HEK293T (cell line): ENCODE data around the gene RFX4.
"Not testable (repeated sequence)": the region's sequence is repeated elsewhere in the genome, so short reads cannot be mapped to it uniquely, and the experiment has no call there.

ENCODE experiments used
- CTCF ChIA-PET: fragments of 350-600 bp; formaldehyde crosslinking; extraction: SDS; loops from one replicate; lab custom pipeline; 2021; ENCODE audit warnings: antibody characterized with exemption, inconsistent platforms; lab: Yijun Ruan, JAX
- POLR2A ChIA-PET: fragments of 350-600 bp; formaldehyde crosslinking; extraction: SDS; loops from one replicate; lab custom pipeline; 2020; ENCODE audit warnings: antibody characterized with exemption, inconsistent platforms; lab: Yijun Ruan, JAX
- DNase-seq: peaks from one replicate; pipeline ENCODE4 v3.0.0; 2012; ENCODE audit warnings: mixed read lengths; ENCODE audit errors: extremely low spot score
- ARNT ChIP-seq: fragments of 450-650 bp; IDR thresholded peaks from 2 replicates; pipeline ENCODE4 v1.6.1; 2017; ENCODE audit warnings: mild to moderate bottlenecking
- BHLHE40 ChIP-seq: fragments of 450-650 bp; IDR thresholded peaks from 2 replicates; pipeline ENCODE4 v1.6.1; 2016; ENCODE audit warnings: mild to moderate bottlenecking, moderate library complexity, borderline replicate concordance
- CTBP1 ChIP-seq: fragments of 450-650 bp; IDR thresholded peaks from 2 replicates; pipeline ENCODE4 v1.6.1; 2016; ENCODE audit warnings: borderline replicate concordance
- ELF4 ChIP-seq: fragments of 450-650 bp; IDR thresholded peaks from 2 replicates; pipeline ENCODE4 v1.6.1; 2017; ENCODE audit warnings: antibody characterized with exemption
- FOXA1 ChIP-seq: fragments of 450-650 bp; IDR thresholded peaks from 2 replicates; pipeline ENCODE4 v1.6.1; 2016; ENCODE audit warnings: mild to moderate bottlenecking
- FOXK2 ChIP-seq: fragments of 450-650 bp; IDR thresholded peaks from 2 replicates; pipeline ENCODE4 v1.6.1; 2016; ENCODE audit warnings: mild to moderate bottlenecking
- FOXM1 ChIP-seq: fragments of 450-650 bp; IDR thresholded peaks from 2 replicates; pipeline ENCODE4 v1.6.1; 2017; ENCODE audit warnings: mild to moderate bottlenecking, borderline replicate concordance
- HDGF ChIP-seq: fragments of 450-650 bp; IDR thresholded peaks from 2 replicates; pipeline ENCODE4 v1.6.1; 2017; ENCODE audit warnings: antibody characterized with exemption, borderline replicate concordance
- L3MBTL2 ChIP-seq: fragments of 450-650 bp; conservative IDR thresholded peaks from 2 replicates; pipeline ENCODE4 v1.6.1; 2016; ENCODE audit warnings: mild to moderate bottlenecking
- LEF1 ChIP-seq: fragments of 450-650 bp; IDR thresholded peaks from 2 replicates; pipeline ENCODE4 v1.6.1; 2017; ENCODE audit warnings: mild to moderate bottlenecking, borderline replicate concordance
- NFRKB ChIP-seq: fragments of 450-650 bp; IDR thresholded peaks from 2 replicates; pipeline ENCODE4 v1.6.1; 2016; ENCODE audit warnings: mild to moderate bottlenecking, moderate library complexity
- SP1 ChIP-seq: fragments of 450-650 bp; IDR thresholded peaks from 2 replicates; pipeline ENCODE4 v1.6.1; 2017
- SUZ12 ChIP-seq: fragments of 450-650 bp; IDR thresholded peaks from 2 replicates; pipeline ENCODE4 v1.6.1; 2016; ENCODE audit warnings: mild to moderate bottlenecking
- TARDBP ChIP-seq: fragments of 450-650 bp; IDR thresholded peaks from 2 replicates; pipeline ENCODE4 v1.6.1; 2016
- ZNF384 ChIP-seq: fragments of 450-650 bp; IDR thresholded peaks from 2 replicates; pipeline ENCODE4 v1.6.1; 2016
- TF ChIP-seq, protein P1 (sequence below): fragments of 450-650 bp; IDR thresholded peaks from 2 replicates; pipeline ENCODE4 v1.6.1; 2016

Gene RFX4

DNA sequence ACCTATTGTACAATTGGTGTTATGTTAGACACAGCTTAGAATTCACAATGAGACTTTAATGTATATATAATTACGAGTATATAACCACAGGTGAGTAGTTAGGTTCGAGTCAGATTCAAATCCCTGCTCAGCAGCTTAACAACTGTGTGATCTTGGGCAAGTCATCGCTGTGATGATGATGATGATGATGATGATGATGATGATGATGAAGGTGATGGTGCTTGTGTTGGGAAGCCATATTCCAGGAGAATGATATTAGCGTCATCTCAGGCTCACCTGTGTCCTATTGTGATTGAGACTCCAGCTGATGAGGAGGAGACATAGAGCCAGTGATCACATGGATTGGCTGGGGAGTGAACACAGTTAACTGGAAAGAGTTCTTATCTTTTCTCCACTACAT lies 16.5 kb downstream of the RFX4 start:
- TF ChIP-seq ELF4 (no peak), HDGF (no peak), L3MBTL2 (no peak), FOXA1 (no peak), FOXM1 (no peak), TARDBP (no peak), FOXK2 (no peak), CTBP1 (no peak), SP1 (no peak), SUZ12 (no peak), NFRKB (no peak), LEF1 (no peak)
- TF ChIP-seq, protein P1, sequence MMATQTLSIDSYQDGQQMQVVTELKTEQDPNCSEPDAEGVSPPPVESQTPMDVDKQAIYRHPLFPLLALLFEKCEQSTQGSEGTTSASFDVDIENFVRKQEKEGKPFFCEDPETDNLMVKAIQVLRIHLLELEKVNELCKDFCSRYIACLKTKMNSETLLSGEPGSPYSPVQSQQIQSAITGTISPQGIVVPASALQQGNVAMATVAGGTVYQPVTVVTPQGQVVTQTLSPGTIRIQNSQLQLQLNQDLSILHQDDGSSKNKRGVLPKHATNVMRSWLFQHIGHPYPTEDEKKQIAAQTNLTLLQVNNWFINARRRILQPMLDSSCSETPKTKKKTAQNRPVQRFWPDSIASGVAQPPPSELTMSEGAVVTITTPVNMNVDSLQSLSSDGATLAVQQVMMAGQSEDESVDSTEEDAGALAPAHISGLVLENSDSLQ: no peak
- ChIA-PET POLR2A (no interaction called here), CTCF (no interaction called here)
- no peak for DNase-seq

DNA sequence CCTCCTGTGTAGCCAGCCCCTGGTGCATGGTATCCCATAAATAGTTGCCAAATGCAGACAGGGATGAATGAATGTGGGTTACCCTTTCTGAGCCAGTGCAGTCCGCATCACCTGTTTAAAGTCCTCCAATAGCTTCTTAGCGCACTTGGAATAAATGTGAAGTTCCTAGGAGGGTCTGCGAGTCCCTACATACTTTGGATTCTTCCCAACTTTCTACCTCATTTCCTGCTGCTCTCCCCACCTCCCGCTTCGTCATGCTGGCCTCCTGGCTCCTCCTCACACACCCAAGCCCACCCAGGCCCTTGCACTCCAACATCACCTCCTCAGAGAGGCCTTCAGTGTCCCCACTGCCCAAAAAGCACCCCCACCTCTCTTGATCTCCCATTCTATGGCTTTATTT lies 17.7 kb downstream of the RFX4 start:
- TF ChIP-seq ELF4 (no peak), ARNT (no peak), SP1 (no peak), BHLHE40 (no peak), FOXK2 (no peak), CTBP1 (no peak), NFRKB (no peak), TARDBP (no peak), LEF1 (no peak), L3MBTL2 (no peak)
- TF ChIP-seq, protein P1: no peak
- no peak for DNase-seq
- ChIA-PET POLR2A (no interaction called here), CTCF (interaction anchor here (0.8 kb wide), 1 partner anchor 241 kb away, joined by 3 read pairs; no protein-coding TSS in a partner anchor)

GRCh38 chr12:106601031-106601430 lies 18.2 kb downstream of the RFX4 start:
- DNase-seq: peak; percentile 22
- ChIA-PET CTCF (no interaction called here), POLR2A (no interaction called here)
- TF ChIP-seq NFRKB (no peak), FOXK2 (no peak), ARNT (no peak), BHLHE40 (no peak), HDGF (no peak), FOXA1 (no peak), L3MBTL2 (no peak), CTBP1 (no peak)
- TF ChIP-seq, protein P1: no peak

DNA sequence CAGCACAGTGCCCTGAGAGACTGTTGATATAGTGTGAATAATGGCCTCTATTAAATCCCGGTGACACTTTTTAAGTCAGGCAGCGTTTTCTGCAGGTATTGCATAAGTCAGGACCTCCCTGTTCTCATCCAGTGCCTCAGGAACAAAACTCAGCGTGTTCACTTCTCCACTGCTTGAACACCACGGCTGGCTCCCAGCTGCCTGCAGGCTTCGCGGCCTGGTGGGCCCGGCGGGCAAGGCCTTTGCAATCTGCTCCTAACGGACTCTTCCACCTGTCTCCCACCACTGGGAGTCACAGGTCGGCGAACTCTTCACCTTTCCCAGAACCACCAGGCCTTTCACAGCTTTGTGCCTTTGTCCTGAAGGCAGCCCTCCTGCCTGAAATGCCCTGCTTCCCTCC lies 18.7 kb downstream of the RFX4 start:
- POLR2A ChIA-PET: no interaction called here
- TF ChIP-seq ZNF384 (no peak), SP1 (no peak), SUZ12 (no peak), BHLHE40 (no peak), TARDBP (no peak), FOXA1 (no peak)
- CTCF ChIA-PET: no interaction called here
- no peak for DNase-seq

DNA sequence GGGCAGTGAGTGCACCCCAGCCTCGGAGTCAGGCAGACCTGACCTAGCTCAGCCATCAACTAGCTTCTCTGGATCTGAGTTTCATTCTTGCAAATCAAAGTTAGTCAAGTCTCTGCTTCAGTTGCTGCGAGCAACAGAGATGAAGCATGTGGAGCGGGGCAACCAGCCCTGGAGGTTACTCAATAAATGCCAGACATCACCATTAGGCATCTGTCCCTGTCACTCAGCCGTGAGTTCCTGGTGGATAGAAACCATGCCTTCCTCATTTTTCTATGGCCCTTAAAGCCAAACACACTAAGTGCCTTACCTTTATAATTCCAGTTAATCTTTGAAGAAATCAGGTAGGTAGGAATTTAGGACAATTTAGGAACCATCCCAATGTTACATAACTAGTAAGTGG lies 19.3 kb downstream of the RFX4 start:
- ChIA-PET CTCF (no interaction called here), POLR2A (no interaction called here)
- TF ChIP-seq SP1 (no peak), HDGF (no peak), FOXK2 (no peak), ZNF384 (no peak), ARNT (no peak), FOXA1 (no peak), BHLHE40 (no peak), NFRKB (no peak), TARDBP (no peak), CTBP1 (no peak), ELF4 (no peak), FOXM1 (no peak), SUZ12 (no peak)
- TF ChIP-seq, protein P1: no peak
- DNase-seq: no peak

GRCh38 chr12:106605254-106605653 lies 22.4 kb downstream of the RFX4 start:
- POLR2A ChIA-PET: no interaction called here
- DNase-seq: no peak
- TF ChIP-seq ZNF384: no peak
- no peak for TF ChIP-seq HDGF
- TF ChIP-seq SP1: no peak
- no peak for TF ChIP-seq FOXK2
- TF ChIP-seq NFRKB: no peak
- no peak for TF ChIP-seq BHLHE40
- no peak for TF ChIP-seq SUZ12
- TF ChIP-seq FOXM1: no peak
- no peak for TF ChIP-seq TARDBP
- TF ChIP-seq CTBP1: no peak
- no peak for TF ChIP-seq FOXA1
- TF ChIP-seq ARNT: no peak
- TF ChIP-seq LEF1: no peak
- TF ChIP-seq ELF4: no peak
- TF ChIP-seq L3MBTL2: no peak
- TF ChIP-seq, protein P1: no peak
- CTCF ChIA-PET: no interaction called here

GRCh38 chr12:106620588-106620987 lies 37.8 kb downstream of the RFX4 start:
- POLR2A ChIA-PET, DNase-seq: not testable (repeated sequence)
- CTCF ChIA-PET: interaction anchor here (0.7 kb wide), 1 partner anchor 11 kb away, joined by 3 read pairs; no protein-coding TSS in a partner anchor
